Ovary (tissue), 9 donors: Measurements from ENCODE around the gene TMEM95. TPM values are rescaled to one million over a fixed set of nuclear protein-coding genes. Genes with fewer than 3 reads are reported as not detected.
A peak's percentile ranks its signal among the peaks of the same experiment; 100 is the strongest.
"Not testable (repeated sequence)": the region's sequence is repeated elsewhere in the genome, so short reads cannot be mapped to it uniquely, and the experiment has no call there.

Experiments
- DNase-seq, 5 donors: peaks; one replicate each; pipeline ENCODE4 v3.0.0-alpha.2; 2019 to 2020
- H3K27ac ChIP-seq, 2 donors: fragments of 200-600 bp; one replicate each; pipeline versions ENCODE4 v1.5.1 to v1.8.0; 2019 to 2022
- H3K27me3 ChIP-seq: fragments of 200-600 bp; one replicate; pipeline ENCODE4 v1.8.0; 2022
- H3K36me3 ChIP-seq: fragments of 200-600 bp; sonication (generic); one replicate; pipeline ENCODE4 v1.5.1; 2019
- H3K4me1 ChIP-seq: one replicate; pipeline ENCODE4 v1.8.1; 2013; ENCODE audit warnings: mild to moderate bottlenecking, moderate library complexity; ENCODE audit not compliant: insufficient read depth
- H3K4me3 ChIP-seq: fragments of 200-600 bp; sonication (generic); one replicate; pipeline ENCODE4 v1.5.1; 2017
- H3K9me3 ChIP-seq, 2 donors: fragments of 200-600 bp in 1 of 2; sonication (generic) in 1 of 2; one replicate each; pipeline versions ENCODE4 v1.5.1 to v1.8.1; 2013 to 2019; ENCODE audit warnings: mild to moderate bottlenecking in 1 of 2, moderate library complexity in 1 of 2
- EP300 ChIP-seq: sonication (generic); formaldehyde crosslinking; IDR thresholded peaks from one replicate; pipeline ENCODE4 v1.6.1; 2017; ENCODE audit warnings: antibody characterized with exemption
- POLR2A ChIP-seq: fragments of 450-650 bp; IDR thresholded peaks from one replicate; pipeline ENCODE4 v1.6.1; 2017; ENCODE audit warnings: antibody characterized with exemption, mild to moderate bottlenecking, moderate library complexity
- WGBS, 3 donors: extraction: QIAGEN DNeasy Blood & Tissue Kit in 1 of 3; methylation state at CpG; one replicate each; pipeline versions ENCODE4 v1.1.5 to v1.1.7; 2013 to 2017; 5-methylcytosine and 5-hydroxymethylcytosine counted together
- intact Hi-C, 4 donors: fragments of 100-400 bp; cut with DNase I; formaldehyde crosslinking; loops; one replicate each; pipeline versions ENCODE4 v1.11.0 to v1.15.1; 2022 to 2023
- polyA plus RNA-seq, 2 donors: library from polyadenylated mRNA; stranded (reverse); fragments of 200-250 nt in 1 of 2; fragments of 350-450 nt in 1 of 2; fragmentation: Illumina TruSeq in 1 of 2; extraction: RNeasy Lipid Tissue Mini Kit (QIAGEN cat#74804) in 1 of 2; gene quantifications; one replicate each; pipeline ENCODE4 v1.2.3, GENCODE V29; 2013 to 2014
- total RNA-seq, 7 donors: library from RNA; depleted of rRNA in 2 of 7; stranded (reverse); fragments of >200 nt in 2 of 7; fragmentation: NEBNext Ultra II Directional in 3 of 7; extraction: Animal tissue kit (Norgen Biotek cat#: 25700) in 3 of 7; gene quantifications; one replicate each; pipeline versions ENCODE4 v1.1.0 to v1.2.4, GENCODE V29; 2016 to 2023
- TF ChIP-seq, protein P1 (sequence below), 3 donors: fragments of 450-650 bp in 2 of 3; fragments of 200-600 bp in 1 of 3; IDR thresholded peaks; one replicate each; pipeline versions ENCODE4 v1.5.1 to v1.8.0; 2016 to 2022; ENCODE audit warnings: antibody characterized with exemption in 3 of 3, mild to moderate bottlenecking in 1 of 3
- donor health status: DM: no; HTN: no; CAD: no; lungs with moderate emphysema.
- donor health status: DM: no; HTN: no; CAD: no.
- donor health status: Bipolar disorder and iron deficiency.
- donor health status: DM: yes; HTN: yes; CAD: no.
- donor health status: DM: no; HTN: no; CAD: no.
- donor health status: DM: yes; HTN: yes; CAD: no.

The TMEM95 gene
- total and polyA plus RNA-seq, 9 donors: not detected

DNA sequence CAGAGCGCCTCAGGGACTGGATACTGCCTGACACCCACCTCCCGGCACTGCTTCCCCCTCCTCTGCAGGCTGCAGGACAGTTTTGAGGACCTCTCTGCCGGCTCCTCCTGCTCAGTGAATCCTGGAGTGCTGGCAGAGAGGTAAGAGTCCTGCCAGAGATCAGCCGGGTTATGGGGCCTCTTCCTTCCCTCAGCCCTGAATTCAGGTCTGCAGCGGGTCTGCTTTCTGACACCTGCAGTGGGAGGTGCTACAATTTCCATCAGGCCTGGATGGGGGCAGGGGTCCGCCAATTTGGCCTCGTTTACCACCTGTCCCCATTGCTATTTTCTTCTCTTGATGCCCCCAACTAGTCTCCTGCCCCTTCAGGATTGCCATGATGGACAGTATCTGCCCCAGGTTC is 22.8 kb upstream of the TMEM95 start:
- Histone ChIP-seq H3K9me3 (no peaks in the 10 kb centered on the region), H3K27ac (no peak overlapping the region), H3K36me3 (no peaks in the 10 kb centered on the region), H3K4me3 (no peak overlapping the region), H3K4me1 (peaks cover 5% of the 10 kb centered on the region), H3K27me3 (no peaks in the 10 kb centered on the region)
- intact Hi-C loops: no loop called here
- DNase-seq: no peak
- TF ChIP-seq, protein P1, sequence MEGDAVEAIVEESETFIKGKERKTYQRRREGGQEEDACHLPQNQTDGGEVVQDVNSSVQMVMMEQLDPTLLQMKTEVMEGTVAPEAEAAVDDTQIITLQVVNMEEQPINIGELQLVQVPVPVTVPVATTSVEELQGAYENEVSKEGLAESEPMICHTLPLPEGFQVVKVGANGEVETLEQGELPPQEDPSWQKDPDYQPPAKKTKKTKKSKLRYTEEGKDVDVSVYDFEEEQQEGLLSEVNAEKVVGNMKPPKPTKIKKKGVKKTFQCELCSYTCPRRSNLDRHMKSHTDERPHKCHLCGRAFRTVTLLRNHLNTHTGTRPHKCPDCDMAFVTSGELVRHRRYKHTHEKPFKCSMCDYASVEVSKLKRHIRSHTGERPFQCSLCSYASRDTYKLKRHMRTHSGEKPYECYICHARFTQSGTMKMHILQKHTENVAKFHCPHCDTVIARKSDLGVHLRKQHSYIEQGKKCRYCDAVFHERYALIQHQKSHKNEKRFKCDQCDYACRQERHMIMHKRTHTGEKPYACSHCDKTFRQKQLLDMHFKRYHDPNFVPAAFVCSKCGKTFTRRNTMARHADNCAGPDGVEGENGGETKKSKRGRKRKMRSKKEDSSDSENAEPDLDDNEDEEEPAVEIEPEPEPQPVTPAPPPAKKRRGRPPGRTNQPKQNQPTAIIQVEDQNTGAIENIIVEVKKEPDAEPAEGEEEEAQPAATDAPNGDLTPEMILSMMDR (IDR thresholded peaks at IDR 0.05): no peak
- no peak for TF ChIP-seq POLR2A
- no peak for TF ChIP-seq EP300
- 40 to 55% (median 45%) methylated on average over 7 of the region's 7 CpGs for WGBS, 3 donors

DNA sequence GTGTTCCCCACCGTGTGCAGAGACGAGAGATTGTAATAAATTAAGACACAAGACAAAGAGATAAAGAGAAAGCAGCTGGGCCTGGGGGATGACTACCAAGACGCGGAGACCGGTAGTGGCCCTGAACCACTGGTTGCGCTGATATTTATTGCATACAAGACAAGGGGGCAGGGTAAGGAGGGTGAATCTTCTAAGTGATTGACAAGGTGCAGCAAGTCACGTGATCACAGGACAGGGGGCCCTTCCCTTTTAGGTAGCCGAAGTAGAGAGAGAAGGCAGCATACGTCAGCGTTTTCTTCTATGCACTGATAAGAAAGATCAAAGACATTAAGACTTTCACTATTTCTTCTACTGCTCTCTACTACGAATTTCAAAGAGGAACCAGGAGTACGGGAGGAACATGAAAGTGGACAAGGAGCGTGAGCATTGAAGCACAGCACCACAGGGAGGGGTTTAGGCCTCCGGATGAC is 22.3 kb upstream of the TMEM95 start:
- H3K4me3 ChIP-seq, H3K36me3 ChIP-seq, H3K4me1 ChIP-seq, H3K27ac ChIP-seq, H3K9me3 ChIP-seq, H3K27me3 ChIP-seq, intact Hi-C loops, DNase-seq: not testable (repeated sequence)
- WGBS, 3 donors: 17 to 20% (median 18%) methylated on average over 14 of the region's 14 CpGs

DNA sequence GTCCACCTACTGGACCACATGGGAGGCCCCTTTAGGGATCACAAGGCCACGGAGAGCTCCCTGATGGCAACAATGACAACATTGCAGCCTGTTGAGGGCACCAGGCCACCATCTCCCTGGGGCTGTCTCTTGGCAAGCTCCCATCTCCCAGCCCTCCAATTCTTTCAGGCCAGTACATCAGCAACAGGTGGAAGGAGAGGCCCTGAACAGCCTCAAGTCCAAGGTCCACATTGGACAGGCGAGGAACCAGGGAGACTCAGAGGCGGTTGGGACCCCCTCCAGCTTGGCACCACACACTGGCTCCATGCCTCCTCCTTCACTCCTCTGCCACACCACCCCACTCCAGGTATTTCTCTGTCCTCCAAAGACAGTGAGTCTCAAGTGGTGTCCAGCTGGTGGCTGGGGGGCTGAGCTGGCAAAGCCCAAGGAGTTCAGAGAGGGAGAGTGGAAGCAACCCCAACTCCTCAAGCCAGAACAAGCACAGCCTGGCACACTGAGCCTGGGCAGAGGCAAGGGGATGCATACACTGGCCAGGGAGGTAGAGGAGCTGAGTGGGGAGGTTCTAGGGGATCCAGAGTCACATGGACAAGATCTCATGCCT is 19.9 kb upstream of the TMEM95 start:
- no peaks in the 10 kb centered on the region for H3K36me3 ChIP-seq
- intact Hi-C loops: no loop called here

DNA sequence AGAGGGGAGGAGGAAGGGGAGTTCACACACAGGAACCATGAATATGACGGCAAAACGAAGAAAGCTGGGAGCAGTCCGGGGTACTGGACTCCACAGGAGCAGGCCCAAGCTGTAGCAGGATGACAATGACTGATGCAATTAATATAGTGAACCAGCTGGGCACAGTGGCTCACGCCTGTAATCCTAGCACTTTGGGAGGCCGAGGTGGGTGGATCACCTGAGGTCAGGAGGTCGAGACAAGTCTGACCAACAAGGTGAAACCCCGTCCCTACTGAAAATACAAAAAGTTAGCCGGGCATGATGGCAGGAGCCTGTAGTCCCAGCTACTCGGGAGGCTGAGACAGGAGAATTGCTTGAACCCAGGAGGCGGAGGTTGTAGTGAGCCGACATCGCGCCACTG is 19.2 kb upstream of the TMEM95 start:
- H3K27me3 ChIP-seq, H3K4me1 ChIP-seq, H3K36me3 ChIP-seq, intact Hi-C loops, H3K27ac ChIP-seq, H3K9me3 ChIP-seq, H3K4me3 ChIP-seq, DNase-seq: not testable (repeated sequence)
- 76 to 81% (median 77%) methylated on average over 13 of the region's 13 CpGs for WGBS, 3 donors

More for the DNA sequence above, 19.9 kb upstream of the TMEM95 start:
- Histone ChIP-seq H3K4me3 (no peak overlapping the region), H3K4me1 (peaks cover 4% of the 10 kb centered on the region), H3K9me3 (no peaks in the 10 kb centered on the region), H3K27me3 (no peaks in the 10 kb centered on the region), H3K27ac (no peak overlapping the region)
- no peak for TF ChIP-seq EP300
- no peak for TF ChIP-seq POLR2A
- TF ChIP-seq, protein P1 (IDR thresholded peaks at IDR 0.05): no peak
- no peak for DNase-seq
- 79 to 92% (median 87%) methylated on average over 3 of the region's 3 CpGs for WGBS, 3 donors

DNA sequence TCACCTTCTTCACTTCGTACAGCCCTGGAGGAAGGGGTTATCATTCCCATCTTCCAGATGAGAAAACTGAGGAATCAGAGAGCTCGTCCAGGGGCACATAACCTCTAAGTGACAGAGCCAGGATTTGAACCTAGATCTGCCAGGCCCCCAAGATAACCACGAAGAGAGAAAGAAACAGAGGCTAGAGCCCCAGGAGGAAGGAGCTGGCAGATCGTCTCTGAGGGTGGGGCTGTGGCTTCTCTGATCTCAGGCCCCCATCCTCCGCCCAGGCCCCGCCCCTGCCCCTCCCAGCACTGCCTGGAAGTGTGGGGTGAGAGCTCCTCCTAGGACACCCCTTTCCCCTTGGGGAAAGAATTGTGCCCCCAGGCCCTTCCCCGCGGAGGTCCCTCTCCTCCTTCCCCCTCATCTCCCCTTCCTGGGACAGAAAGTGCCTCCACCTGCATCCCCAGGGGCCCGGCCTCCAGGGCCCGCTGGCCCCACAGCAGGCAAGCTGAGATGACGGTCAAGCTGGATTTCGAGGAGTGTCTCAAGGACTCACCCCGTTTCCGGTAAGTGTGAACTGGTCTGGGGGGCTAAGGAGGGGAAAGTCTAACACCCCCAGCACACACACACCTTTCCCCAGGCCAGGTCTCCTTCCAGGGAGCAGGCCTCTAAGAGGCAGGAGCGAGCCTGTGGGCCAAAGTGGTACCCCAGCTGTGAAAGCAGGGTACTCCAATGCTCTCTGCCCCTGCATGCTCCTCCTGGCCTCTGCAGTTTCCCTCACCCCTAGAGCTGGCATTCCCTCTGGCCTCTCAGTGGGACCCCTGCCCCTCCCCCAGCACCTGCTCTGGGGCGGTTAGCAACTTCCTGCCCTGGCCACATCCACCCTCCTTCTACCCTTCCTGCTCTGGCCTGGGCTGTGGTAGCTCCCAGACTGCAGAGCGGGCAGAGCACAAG is 18.4 kb upstream of the TMEM95 start, which contains the start of gene ACAP1:
Gene ACAP1 (plus strand): TSS at position 290 of the 936 bp plus-strand sequence. CDS start 206 bp downstream, at position 496.
- intact Hi-C loops: no loop called here
- peak in 1 of 5 donors; percentile 14 for DNase-seq
- Histone ChIP-seq H3K36me3 (no peaks in the 10 kb centered on the region), H3K4me1 (no peaks in the 10 kb centered on the region), H3K27ac (no peak within 1 kb of the TSS), H3K9me3 (no peaks in the 10 kb centered on the region), H3K4me3 (no peak within 1 kb of the TSS), H3K27me3 (no peaks in the 10 kb centered on the region)
- WGBS, 3 donors: 33 to 37% (median 33%) methylated on average over 14 to 17 of the region's 17 CpGs
- TF ChIP-seq POLR2A: no peak
- TF ChIP-seq EP300: no peak
- TF ChIP-seq, protein P1 (IDR thresholded peaks at IDR 0.05): no peak

DNA sequence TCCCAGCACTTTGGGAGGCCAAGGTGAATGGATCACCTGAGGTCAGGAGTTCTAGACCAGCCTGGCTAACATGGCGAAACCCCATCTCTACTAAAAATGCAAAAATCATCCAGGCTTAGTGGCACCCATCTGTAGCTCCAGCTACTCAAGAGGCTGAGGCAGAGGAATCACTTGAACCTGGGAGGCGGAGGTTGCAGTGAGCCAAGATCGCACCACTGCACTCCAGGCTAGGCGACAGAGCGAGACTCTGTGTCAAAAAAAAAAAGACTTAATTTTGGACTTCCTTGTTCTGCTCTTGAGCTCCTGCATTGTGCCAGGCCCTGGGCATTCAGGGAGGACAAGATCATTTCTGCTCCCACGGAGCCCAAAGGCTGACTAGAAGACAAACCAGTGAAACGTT is 17.4 kb upstream of the TMEM95 start:
- H3K9me3 ChIP-seq, H3K36me3 ChIP-seq, H3K27ac ChIP-seq, H3K4me1 ChIP-seq, intact Hi-C loops, H3K27me3 ChIP-seq, H3K4me3 ChIP-seq, DNase-seq: not testable (repeated sequence)
- 69 to 75% (median 75%) methylated on average over 7 of the region's 7 CpGs for WGBS, 3 donors
